Measurements from ENCODE around the gene TMPRSS11E. TPM values are rescaled to one million over a fixed set of nuclear protein-coding genes. Genes with fewer than 3 reads are reported as not detected.
A peak's percentile ranks its signal among the peaks of the same experiment; 100 is the strongest.
"Not testable (repeated sequence)": the region's sequence is repeated elsewhere in the genome, so short reads cannot be mapped to it uniquely, and the experiment has no call there.

Gene TMPRSS11E
- total RNA-seq, 3 donors from 2014 or later, result 1.3 to 3.3 TPM; not detected in 1

GRCh38 chr4:68494688-68495087 is 47.4 kb downstream of the TMPRSS11E start:
- no peaks in the 10 kb centered on the region for H3K4me1 ChIP-seq
- H3K27ac ChIP-seq, result no peak overlapping the region
- H3K4me3 ChIP-seq, result no peak overlapping the region
- DNase-seq (ENCODE audit: low spot score in 2 of 2), result no peak
- no peaks in the 10 kb centered on the region for H3K36me3 ChIP-seq
- H3K27me3 ChIP-seq, result no peaks in the 10 kb centered on the region
- intact Hi-C loops (cut with DNase I; ENCODE audit: low total_unique reads), result no loop called here
- TF ChIP-seq POLR2A (IDR thresholded peaks at IDR 0.05) (no peak), POLR2AphosphoS5 (IDR thresholded peaks at IDR 0.05) (no peak), CTCF (IDR thresholded peaks at IDR 0.05) (no peak)
- H3K9me3 ChIP-seq, result no peaks in the 10 kb centered on the region

- H3K27me3 ChIP-seq, result no peaks in the 10 kb centered on the region
- no peaks in the 10 kb centered on the region for H3K36me3 ChIP-seq
- intact Hi-C loops (cut with DNase I; ENCODE audit: low total_unique reads), result no loop called here
- peak in 2 of 3 donors; percentile 81 to 88 for TF ChIP-seq CTCF (IDR thresholded peaks at IDR 0.05)
- TF ChIP-seq POLR2AphosphoS5 (IDR thresholded peaks at IDR 0.05), result no peak
- no peaks in the 10 kb centered on the region for H3K9me3 ChIP-seq
- no peaks in the 10 kb centered on the region for H3K4me1 ChIP-seq
- no peak overlapping the region for H3K27ac ChIP-seq
- H3K4me3 ChIP-seq, result no peak overlapping the region
- DNase-seq (ENCODE audit: low spot score in 2 of 2), result peak in 1 of 2 donors; percentile 36
These were observed 51.2 kb downstream of the TMPRSS11E start for GRCh38 chr4:68498413-68499007.

GRCh38 chr4:68499021-68499420 is 51.8 kb downstream of the TMPRSS11E start:
- no peak for DNase-seq (ENCODE audit: low spot score in 2 of 2)
- Histone ChIP-seq H3K27me3 (no peaks in the 10 kb centered on the region), H3K36me3 (no peaks in the 10 kb centered on the region), H3K27ac (no peak overlapping the region), H3K4me3 (no peak overlapping the region), H3K4me1 (no peaks in the 10 kb centered on the region), H3K9me3 (no peaks in the 10 kb centered on the region)
- TF ChIP-seq POLR2A (IDR thresholded peaks at IDR 0.05) (no peak), POLR2AphosphoS5 (IDR thresholded peaks at IDR 0.05) (no peak)
- intact Hi-C loops (cut with DNase I; ENCODE audit: low total_unique reads), result no loop called here

GRCh38 chr4:68503462-68503861 is 56.2 kb downstream of the TMPRSS11E start:
- H3K36me3 ChIP-seq; H3K27ac ChIP-seq; H3K27me3 ChIP-seq; H3K4me1 ChIP-seq; H3K4me3 ChIP-seq; H3K9me3 ChIP-seq; DNase-seq (ENCODE audit: low spot score in 2 of 2); intact Hi-C loops (cut with DNase I; ENCODE audit: low total_unique reads): not testable (repeated sequence)

- H3K27me3 ChIP-seq; DNase-seq (ENCODE audit: low spot score in 2 of 2); intact Hi-C loops (cut with DNase I; ENCODE audit: low total_unique reads); H3K9me3 ChIP-seq; H3K4me1 ChIP-seq; H3K4me3 ChIP-seq; H3K36me3 ChIP-seq; H3K27ac ChIP-seq: not testable (repeated sequence)
These were observed 57.6 kb downstream of the TMPRSS11E start for GRCh38 chr4:68504836-68505235.

- H3K27ac ChIP-seq; intact Hi-C loops (cut with DNase I; ENCODE audit: low total_unique reads); H3K36me3 ChIP-seq; H3K27me3 ChIP-seq; H3K4me3 ChIP-seq; H3K9me3 ChIP-seq; H3K4me1 ChIP-seq; DNase-seq (ENCODE audit: low spot score in 2 of 2): not testable (repeated sequence)
These were observed 58.2 kb downstream of the TMPRSS11E start for GRCh38 chr4:68505452-68505851.

GRCh38 chr4:68518889-68519288 is 71.6 kb downstream of the TMPRSS11E start:
- Histone ChIP-seq H3K4me1 (no peaks in the 10 kb centered on the region), H3K4me3 (no peak overlapping the region), H3K36me3 (no peaks in the 10 kb centered on the region), H3K27me3 (no peaks in the 10 kb centered on the region), H3K27ac (no peak overlapping the region), H3K9me3 (no peaks in the 10 kb centered on the region)
- no peak for DNase-seq (ENCODE audit: low spot score in 2 of 2)
- no peak for TF ChIP-seq CTCF (IDR thresholded peaks at IDR 0.05)
- TF ChIP-seq POLR2AphosphoS5 (IDR thresholded peaks at IDR 0.05), result no peak
- no peak for TF ChIP-seq POLR2A (IDR thresholded peaks at IDR 0.05)
- intact Hi-C loops (cut with DNase I; ENCODE audit: low total_unique reads), result no loop called here
